DLD1 (cell line): ENCODE results near the gene SPPL2C.

Experiments used
- in situ Hi-C: cut with HindIII; loops from 2 replicates; pipeline ENCODE4 v1.10.0; 2017; ENCODE audit warnings: low sequenced_read_pairs

Gene SPPL2C

GRCh38 chr17:45869676-45870341, 25.1 kb downstream of the SPPL2C start:
- in situ Hi-C loops: loop anchor here (25.0 kb wide), 1 partner anchor 133 kb away; no protein-coding TSS in a partner anchor

GRCh38 chr17:45870342-45870974, 25.8 kb downstream of the SPPL2C start:
- in situ Hi-C loops: loop anchor here (25.0 kb wide), 1 partner anchor 133 kb away; no protein-coding TSS in a partner anchor

- in situ Hi-C loops: loop anchor here (25.0 kb wide), 1 partner anchor 134 kb away; no protein-coding TSS in a partner anchor
Observed at GRCh38 chr17:45871718-45872117, 27.0 kb downstream of the SPPL2C start.

- in situ Hi-C loops: loop anchor here (25.0 kb wide), 1 partner anchor 136 kb away; no protein-coding TSS in a partner anchor
Observed at GRCh38 chr17:45873728-45874127, 29.0 kb downstream of the SPPL2C start.

- in situ Hi-C loops: loop anchor here (25.0 kb wide), 1 partner anchor 137 kb away; no protein-coding TSS in a partner anchor
Observed at GRCh38 chr17:45874151-45874550, 29.5 kb downstream of the SPPL2C start.

GRCh38 chr17:45876539-45876938, 31.9 kb downstream of the SPPL2C start:
- in situ Hi-C loops: no loop called here

GRCh38 chr17:45877467-45877866, 32.8 kb downstream of the SPPL2C start:
- in situ Hi-C loops: no loop called here

GRCh38 chr17:45883063-45883462, 38.4 kb downstream of the SPPL2C start:
- in situ Hi-C loops: no loop called here

GRCh38 chr17:45886852-45887251, 42.2 kb downstream of the SPPL2C start:
- in situ Hi-C loops: no loop called here

GRCh38 chr17:45888392-45888791, 43.7 kb downstream of the SPPL2C start:
- in situ Hi-C loops: no loop called here

GRCh38 chr17:45889579-45889978, 44.9 kb downstream of the SPPL2C start:
- in situ Hi-C loops: no loop called here

- in situ Hi-C loops: no loop called here
Observed at GRCh38 chr17:45893725-45894021, 49.0 kb downstream of the SPPL2C start.

GRCh38 chr17:45894022-45894784, 49.5 kb downstream of the SPPL2C start, which contains the start of gene MAPT:
MAPT (plus strand) TSS chr17:45894554; CDS start chr17:45962338, 67,784 bp downstream.
- in situ Hi-C loops: no loop called here

- in situ Hi-C loops: no loop called here
Observed at GRCh38 chr17:45895304-45895968, 50.8 kb downstream of the SPPL2C start.

GRCh38 chr17:45895969-45896785, 51.5 kb downstream of the SPPL2C start:
- in situ Hi-C loops: no loop called here
